Measurements from ENCODE around the gene SSBP3.

GRCh38 chr1:54398963-54399528 lies 7.1 kb downstream of the SSBP3 start:
- no peak for TF ChIP-seq CTCF (IDR thresholded peaks at IDR 0.05)
- no peak for TF ChIP-seq POLR2A (IDR thresholded peaks at IDR 0.05)

All from thyroid gland (tissue), 4 donors.